Measurements from ENCODE around the gene CDKAL1. TPM values are rescaled to one million over a fixed set of nuclear protein-coding genes. Genes with fewer than 3 reads are reported as not detected.

Gene CDKAL1
- total and polyA plus RNA-seq, 4 donors = 2.0 to 12.9 (median 6.7) TPM

- no peak for TF ChIP-seq SP1 (IDR thresholded peaks at IDR 0.05)
- no peak for TF ChIP-seq JUND (IDR thresholded peaks at IDR 0.05)
- TF ChIP-seq REST (IDR thresholded peaks at IDR 0.05) = no peak
- no peak for TF ChIP-seq RXRA (IDR thresholded peaks at IDR 0.05)
- TF ChIP-seq MAX (IDR thresholded peaks at IDR 0.05) = no peak
- no peak for TF ChIP-seq EGR1 (IDR thresholded peaks at IDR 0.05; ENCODE audit: low read depth in 2 of 2)
- no peak for TF ChIP-seq FOXA1 (IDR thresholded peaks at IDR 0.05)
- no peak for TF ChIP-seq NR2F2 (IDR thresholded peaks at IDR 0.05)
- TF ChIP-seq FOXA2 (IDR thresholded peaks at IDR 0.05) = no peak
- TF ChIP-seq HNF4G (IDR thresholded peaks at IDR 0.05) = no peak
- TF ChIP-seq ATF3 (IDR thresholded peaks at IDR 0.05) = no peak
- TF ChIP-seq GABPA (IDR thresholded peaks at IDR 0.05 in 1 of 2, conservative IDR thresholded peaks at IDR 0.05 in 1 of 2) = no peak
- TF ChIP-seq YY1 (IDR thresholded peaks at IDR 0.05) = no peak
- TF ChIP-seq RAD21 (IDR thresholded peaks at IDR 0.05) = no peak
- no peak for TF ChIP-seq HNF4A (conservative IDR thresholded peaks at IDR 0.05)
- TF ChIP-seq TAF1 (conservative IDR thresholded peaks at IDR 0.05) = no peak
- no peak for TF ChIP-seq CTCF (IDR thresholded peaks at IDR 0.05; ENCODE audit: low read depth, low read length, missing input control)
- Histone ChIP-seq H3K4me3 (ENCODE audit: low read depth in 1 of 3, low read length in 3 of 3) (no peak overlapping the region), H3K9me3 (ENCODE audit: control insufficient read depth in 4 of 4, low read length in 3 of 4) (no peaks in the 10 kb centered on the region), H3K27me3 (ENCODE audit: control insufficient read depth in 4 of 4, insufficient read depth in 4 of 4, low read length in 3 of 4) (no peaks in the 10 kb centered on the region), H3K4me1 (ENCODE audit: control insufficient read depth in 4 of 4, insufficient read depth in 4 of 4, low read length in 3 of 4) (no peaks in the 10 kb centered on the region), H3K27ac (ENCODE audit: low read depth in 1 of 2, low read length in 2 of 2) (no peak overlapping the region), H3K36me3 (ENCODE audit: control insufficient read depth in 4 of 4, insufficient read depth in 3 of 4, low read depth in 1 of 4, low read length in 3 of 4) (no peaks in the 10 kb centered on the region), H3K9ac (ENCODE audit: low read depth in 1 of 2, low read length in 2 of 2) (no peak overlapping the region)
- WGBS = 85% methylated on average over 4 of the region's 4 CpGs
- no peak for DNase-seq (ENCODE audit: low spot score)
Observed at GRCh38 chr6:20906945-20907344, 372.7 kb downstream of the CDKAL1 start.

- Histone ChIP-seq H3K9me3 (ENCODE audit: control insufficient read depth in 4 of 4, low read length in 3 of 4) (no peaks in the 10 kb centered on the region), H3K9ac (ENCODE audit: low read depth in 1 of 2, low read length in 2 of 2) (no peak overlapping the region), H3K36me3 (ENCODE audit: control insufficient read depth in 4 of 4, insufficient read depth in 3 of 4, low read depth in 1 of 4, low read length in 3 of 4) (no peaks in the 10 kb centered on the region), H3K4me3 (ENCODE audit: low read depth in 1 of 3, low read length in 3 of 3) (no peak overlapping the region), H3K27me3 (ENCODE audit: control insufficient read depth in 4 of 4, insufficient read depth in 4 of 4, low read length in 3 of 4) (no peaks in the 10 kb centered on the region), H3K4me1 (ENCODE audit: control insufficient read depth in 4 of 4, insufficient read depth in 4 of 4, low read length in 3 of 4) (no peaks in the 10 kb centered on the region), H3K27ac (ENCODE audit: low read depth in 1 of 2, low read length in 2 of 2) (no peak overlapping the region)
- no peak for DNase-seq (ENCODE audit: low spot score)
- WGBS = 71% methylated on average over 7 of the region's 7 CpGs
- TF ChIP-seq HNF4G (IDR thresholded peaks at IDR 0.05) (no peak), RAD21 (IDR thresholded peaks at IDR 0.05) (peak in 1 of 2 donors; percentile 5), YY1 (IDR thresholded peaks at IDR 0.05) (no peak), FOXA1 (IDR thresholded peaks at IDR 0.05) (no peak), HNF4A (conservative IDR thresholded peaks at IDR 0.05) (peak in 1 of 2 donors; percentile 16), REST (IDR thresholded peaks at IDR 0.05) (no peak), CTCF (IDR thresholded peaks at IDR 0.05; ENCODE audit: low read depth, low read length, missing input control) (no peak)
Observed at GRCh38 chr6:20907486-20908071, 373.3 kb downstream of the CDKAL1 start.

All from liver (tissue), 9 donors.